Hepatocyte (in vitro differentiated cells): ENCODE results near the gene TBC1D5.
"Not testable (repeated sequence)": the region's sequence is repeated elsewhere in the genome, so short reads cannot be mapped to it uniquely, and the experiment has no call there.

Source experiments
- EZH2 ChIP-seq: fragments of 200-600 bp; sonication (generic); IDR thresholded peaks from 2 replicates; pipeline ENCODE4 v1.6.1; 2016; ENCODE audit warnings: antibody characterized with exemption, mild to moderate bottlenecking, borderline replicate concordance
- TF ChIP-seq, protein P1 (sequence below): fragments of 200-600 bp; sonication (generic); IDR thresholded peaks from 2 replicates; pipeline ENCODE4 v1.5.1; 2016; ENCODE audit warnings: antibody characterized with exemption, mild to moderate bottlenecking; ENCODE audit not compliant: poor library complexity

DNA sequence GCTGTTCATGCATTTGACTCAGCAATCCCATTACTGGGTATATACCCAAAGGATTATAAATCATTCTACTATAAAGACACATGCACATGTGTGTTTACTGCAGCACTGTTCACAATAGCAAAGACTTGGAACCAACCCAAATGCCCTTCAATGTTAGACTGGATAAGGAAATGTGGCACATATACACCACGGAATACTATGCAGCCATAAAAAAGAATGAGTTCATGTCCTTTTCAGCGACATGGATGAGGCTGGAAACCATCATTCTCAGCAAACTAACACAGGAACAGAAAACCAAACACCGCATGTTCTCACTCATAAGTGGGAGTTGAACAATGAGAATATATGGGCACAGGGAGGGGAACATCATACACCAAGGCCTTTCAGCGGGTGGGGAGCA, 391.2 kb downstream of the TBC1D5 start:
- TF ChIP-seq, protein P1, sequence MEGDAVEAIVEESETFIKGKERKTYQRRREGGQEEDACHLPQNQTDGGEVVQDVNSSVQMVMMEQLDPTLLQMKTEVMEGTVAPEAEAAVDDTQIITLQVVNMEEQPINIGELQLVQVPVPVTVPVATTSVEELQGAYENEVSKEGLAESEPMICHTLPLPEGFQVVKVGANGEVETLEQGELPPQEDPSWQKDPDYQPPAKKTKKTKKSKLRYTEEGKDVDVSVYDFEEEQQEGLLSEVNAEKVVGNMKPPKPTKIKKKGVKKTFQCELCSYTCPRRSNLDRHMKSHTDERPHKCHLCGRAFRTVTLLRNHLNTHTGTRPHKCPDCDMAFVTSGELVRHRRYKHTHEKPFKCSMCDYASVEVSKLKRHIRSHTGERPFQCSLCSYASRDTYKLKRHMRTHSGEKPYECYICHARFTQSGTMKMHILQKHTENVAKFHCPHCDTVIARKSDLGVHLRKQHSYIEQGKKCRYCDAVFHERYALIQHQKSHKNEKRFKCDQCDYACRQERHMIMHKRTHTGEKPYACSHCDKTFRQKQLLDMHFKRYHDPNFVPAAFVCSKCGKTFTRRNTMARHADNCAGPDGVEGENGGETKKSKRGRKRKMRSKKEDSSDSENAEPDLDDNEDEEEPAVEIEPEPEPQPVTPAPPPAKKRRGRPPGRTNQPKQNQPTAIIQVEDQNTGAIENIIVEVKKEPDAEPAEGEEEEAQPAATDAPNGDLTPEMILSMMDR, result not testable (repeated sequence)
- TF ChIP-seq EZH2, result not testable (repeated sequence)
